ENCODE results near the gene TARBP2.
"Not testable (repeated sequence)": the region's sequence is repeated elsewhere in the genome, so short reads cannot be mapped to it uniquely, and the experiment has no call there.

Gene TARBP2

DNA sequence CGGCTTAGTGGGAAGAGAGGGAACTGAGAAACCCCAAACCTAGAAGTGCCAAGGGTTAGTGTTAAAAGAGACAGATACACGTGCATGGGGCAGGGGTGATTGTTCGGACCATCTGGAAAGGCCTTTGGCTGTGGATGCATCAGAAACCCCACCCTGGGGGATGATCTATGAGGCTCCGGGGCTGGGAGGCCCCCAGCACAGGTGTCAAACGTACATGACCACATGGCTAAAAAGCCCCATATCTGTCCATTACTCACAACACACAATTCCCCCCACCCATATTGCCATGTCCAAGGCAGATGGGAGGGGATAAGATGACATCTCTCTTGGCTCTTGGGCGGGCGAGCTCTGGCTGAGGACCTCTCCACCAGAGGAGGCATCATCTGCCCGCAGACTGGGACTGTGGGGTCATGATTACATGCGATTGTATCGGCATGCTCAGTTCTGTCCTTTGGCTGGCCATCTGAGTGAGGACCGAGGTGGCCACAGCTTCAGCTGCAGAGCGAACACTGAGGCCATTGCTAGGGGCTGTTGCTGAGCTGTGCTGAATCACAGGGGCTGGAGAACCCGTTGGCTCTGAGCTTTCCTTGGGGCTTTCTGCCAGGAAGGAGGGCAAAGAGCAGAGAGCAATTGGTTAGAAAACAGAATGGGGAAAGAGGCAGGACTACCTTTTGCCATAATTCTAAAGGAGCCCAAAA, 15.8 kb downstream of the TARBP2 start:
- no peak for DNase-seq

DNA sequence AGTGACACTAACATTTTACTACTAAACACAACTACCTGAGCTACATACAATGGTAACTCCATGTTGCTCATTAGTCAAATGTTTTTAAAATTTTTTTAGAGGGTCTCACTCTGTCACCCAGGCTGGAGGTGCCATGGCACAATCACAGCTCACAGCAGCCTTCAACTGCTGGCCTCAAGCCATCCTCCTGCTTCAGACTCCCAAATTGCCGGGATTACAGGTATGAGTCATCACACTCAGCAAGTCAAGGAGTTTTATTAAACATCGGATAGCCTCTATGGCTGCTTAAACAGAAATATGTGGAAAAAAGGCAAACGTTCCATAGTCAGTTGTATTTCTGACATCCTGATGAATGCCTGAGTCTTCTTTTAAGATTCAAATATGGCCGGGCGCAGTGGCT, 17.3 kb downstream of the TARBP2 start:
- DNase-seq: no peak

DNA sequence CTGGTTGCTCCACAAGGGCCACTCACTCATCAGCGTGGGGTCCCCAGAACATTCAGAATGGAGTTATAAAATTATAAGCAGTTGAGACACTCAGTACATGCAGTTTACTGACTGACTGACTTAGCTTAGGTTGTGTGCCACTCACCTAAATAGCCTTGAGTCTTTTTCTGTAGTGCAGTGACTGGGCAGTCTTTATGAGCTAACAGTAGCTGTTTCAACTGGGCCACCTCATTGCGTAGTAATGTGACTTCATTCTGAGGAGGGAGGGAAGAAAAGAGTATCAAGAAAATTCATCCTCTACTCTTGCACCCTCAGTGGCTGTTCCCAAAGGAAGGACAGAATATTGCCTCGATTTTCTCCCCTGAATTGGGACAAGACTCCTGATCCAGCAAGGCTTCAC, 22.0 kb downstream of the TARBP2 start:
- DNase-seq: no peak

DNA sequence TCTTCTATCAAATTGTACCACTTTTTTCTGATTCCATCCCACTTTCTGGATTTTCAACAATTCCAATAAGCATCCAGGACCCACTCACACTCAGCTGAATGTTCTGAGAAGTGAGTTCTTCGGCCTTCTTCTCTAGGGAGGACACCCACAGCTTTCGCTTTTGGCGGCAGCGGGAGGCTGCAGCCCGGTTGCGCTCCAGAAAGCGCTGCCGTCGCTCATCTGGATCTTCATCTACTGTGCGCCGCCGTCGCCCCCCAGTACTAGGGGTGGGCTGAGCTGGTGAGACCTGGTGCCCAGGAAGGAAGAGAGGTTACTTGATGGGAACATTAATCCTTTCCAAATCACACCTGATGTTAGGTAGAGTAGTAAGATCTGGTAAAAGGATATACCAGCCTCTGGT, 23.4 kb downstream of the TARBP2 start:
- DNase-seq: no peak

DNA sequence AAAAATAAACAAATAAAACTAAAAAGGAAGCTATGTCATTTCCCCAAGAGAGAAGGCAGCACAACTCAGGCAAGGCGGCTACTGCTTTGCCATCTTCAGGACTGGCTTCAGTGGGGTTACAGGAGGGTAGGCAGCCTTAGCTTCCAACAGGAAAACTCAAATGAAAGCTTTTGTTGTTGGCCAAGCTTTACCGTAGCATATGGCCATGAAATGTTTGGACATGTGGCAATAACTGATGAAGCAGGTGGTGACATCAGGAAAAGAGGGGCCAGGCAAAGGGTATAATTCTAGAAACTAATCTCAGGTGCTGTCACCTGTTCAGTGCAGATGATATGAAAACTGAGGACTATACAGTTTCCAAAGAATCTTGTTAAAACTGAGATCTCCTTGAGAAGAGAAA, 29.0 kb downstream of the TARBP2 start:
- DNase-seq: no peak

DNA sequence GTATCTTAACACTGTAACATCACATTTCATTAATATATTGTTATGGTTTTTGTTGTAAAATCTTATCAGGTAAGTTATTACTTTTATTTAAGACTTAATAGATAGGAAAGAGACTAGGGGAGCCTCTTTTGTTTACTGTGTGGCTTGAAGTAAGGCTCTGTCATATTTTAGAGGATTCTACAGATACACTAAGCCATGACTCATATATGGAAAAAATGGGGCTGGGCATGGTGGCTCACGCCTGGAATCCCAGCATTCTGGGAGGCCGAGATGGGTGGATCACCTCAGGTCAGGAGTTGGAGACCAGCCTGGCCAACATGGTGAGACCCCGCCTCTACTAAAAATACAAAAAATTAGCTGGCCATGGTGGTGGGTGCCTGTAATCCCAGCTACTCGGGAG, 29.8 kb downstream of the TARBP2 start:
- DNase-seq: no peak

DNA sequence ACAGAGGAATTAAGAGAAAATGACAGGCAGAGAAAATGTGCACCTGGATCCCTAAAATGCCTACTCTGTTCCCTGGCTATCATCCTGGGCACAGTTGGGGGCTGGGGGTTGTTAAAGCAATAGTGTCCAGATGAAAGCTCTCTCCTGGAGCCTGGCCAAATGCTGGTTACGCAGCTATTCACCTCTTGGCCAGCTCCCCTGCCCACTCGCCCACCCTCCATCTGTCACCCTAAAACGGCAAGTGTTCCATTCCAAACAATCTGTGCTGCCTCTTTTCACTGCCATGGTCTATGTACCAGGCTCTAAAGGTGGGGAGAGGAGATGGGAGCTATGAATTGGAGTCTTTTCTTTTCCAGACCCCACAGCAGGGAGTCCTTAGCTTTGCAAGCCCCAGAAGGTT, 30.9 kb downstream of the TARBP2 start:
- DNase-seq: no peak

DNA sequence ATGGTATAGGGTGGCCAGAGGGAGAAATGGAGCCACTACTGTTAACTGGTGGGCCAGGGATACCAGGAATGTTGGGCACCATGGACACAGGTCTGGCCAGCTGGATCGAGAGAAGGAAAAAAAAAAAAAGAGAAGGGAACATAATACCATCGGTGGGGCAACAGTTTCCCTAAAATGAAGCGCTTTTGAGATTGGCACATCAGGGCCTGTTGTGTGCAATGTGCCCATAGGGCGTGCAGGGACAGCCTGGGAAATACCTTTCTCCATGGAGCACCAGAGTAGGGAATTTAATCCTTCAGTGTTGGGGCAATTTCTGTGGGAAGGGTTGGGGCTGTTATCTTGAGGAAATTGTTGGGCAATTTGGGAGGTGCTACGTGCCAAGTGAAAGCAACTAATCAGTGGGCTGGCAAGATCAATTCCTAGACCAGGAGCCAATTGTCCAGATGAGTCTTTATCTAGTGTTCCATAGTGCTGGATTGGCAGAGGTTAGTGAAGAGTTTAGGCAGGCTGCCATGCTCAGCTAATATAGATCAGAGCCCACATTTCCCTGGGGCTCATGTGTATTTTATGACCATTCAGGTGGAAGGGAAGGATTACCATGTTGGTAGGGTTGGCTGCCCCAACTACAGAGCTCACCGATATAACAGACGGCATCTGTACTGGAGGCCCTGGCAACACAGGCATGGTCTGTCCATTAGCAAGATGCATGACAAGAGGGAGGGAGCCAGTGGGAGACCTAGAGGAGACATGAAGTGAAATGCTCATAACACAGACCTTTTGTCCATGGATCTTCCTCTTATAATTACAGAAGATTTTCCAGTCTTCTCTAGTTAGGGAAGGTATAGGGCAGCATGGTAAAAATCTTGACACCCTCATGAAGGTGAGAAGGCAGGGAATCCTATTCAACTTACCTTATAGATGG, 31.7 kb downstream of the TARBP2 start:
- no peak for DNase-seq

DNA sequence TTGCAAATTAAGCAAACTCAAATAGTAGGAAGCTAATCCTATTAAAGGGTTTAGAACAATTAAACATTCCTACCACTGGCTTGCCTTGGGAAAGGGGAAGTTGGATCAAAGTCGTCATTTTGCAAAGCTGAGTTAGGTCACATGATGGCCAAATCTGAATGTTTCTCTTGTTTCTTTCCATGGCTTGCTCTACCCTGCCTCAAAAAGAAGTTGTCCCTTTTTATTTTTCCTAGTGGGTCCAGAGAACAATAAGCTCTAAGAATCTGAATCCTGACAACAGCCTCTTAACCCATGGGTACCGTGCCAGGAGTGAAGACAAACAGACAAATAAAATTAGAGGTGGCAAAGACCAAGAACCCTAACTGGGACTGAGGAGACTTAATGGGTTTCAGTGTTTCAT, 32.4 kb downstream of the TARBP2 start:
- DNase-seq: no peak

DNA sequence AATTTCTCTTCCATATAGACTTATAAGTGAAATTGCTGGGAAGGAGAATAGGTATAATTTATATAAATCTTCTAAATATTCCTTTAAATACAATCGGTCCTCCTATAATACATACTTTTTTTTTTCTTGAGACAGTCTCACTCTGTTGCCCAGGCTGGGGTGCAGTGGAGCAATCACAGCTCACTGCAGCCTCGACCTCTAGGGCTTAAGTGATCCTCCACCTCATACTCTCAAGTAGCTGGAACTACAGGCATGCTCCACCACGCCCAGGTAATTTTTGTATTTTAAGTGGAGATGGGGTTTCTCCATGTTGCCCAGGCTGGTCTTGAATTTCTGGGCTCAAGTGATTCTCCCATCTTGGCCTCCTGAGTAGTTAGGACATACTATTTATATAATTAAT, 35.9 kb downstream of the TARBP2 start:
- DNase-seq: no peak

DNA sequence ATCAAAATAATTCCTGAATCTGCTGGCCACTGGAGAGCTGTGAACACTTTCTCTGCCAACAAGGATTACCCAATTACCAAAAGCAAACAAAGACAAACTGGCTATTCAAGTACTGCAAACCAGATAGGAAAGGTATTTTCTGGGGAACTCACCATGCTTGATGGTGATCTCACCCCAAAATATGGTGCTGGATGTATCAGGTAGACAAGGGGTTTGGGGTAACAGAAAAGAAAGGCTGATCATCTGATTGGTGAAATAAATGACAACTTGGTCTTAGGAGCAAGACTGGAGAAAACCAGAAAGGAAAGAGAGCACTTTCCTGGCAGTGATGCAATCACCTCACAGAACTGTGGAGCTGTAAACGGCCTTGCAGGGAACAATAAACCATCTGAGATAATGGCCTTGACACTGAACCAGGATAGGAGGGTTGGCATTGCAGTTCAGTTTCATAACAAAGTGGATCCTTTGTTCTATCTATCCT, 37.2 kb downstream of the TARBP2 start:
- no peak for DNase-seq

DNA sequence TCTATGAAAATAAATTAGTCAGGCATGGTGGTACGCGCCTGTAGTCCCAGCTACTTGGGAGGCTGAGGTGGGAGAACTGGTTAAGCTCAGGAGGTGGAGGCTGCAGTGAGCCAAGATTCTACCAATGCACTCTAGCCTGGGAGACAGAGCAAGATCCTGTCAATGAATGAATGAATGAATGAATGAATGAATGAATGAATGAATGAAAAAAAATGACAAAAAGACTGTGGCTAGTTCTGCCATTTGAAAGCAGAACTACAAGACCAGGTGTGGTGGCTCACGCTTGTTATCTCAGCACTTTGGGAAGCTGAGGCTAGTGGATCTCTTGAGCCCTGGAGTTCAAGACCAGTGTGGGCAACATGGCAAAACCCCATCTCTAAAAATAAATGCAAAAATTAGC, 38.4 kb downstream of the TARBP2 start:
- DNase-seq: no peak

DNA sequence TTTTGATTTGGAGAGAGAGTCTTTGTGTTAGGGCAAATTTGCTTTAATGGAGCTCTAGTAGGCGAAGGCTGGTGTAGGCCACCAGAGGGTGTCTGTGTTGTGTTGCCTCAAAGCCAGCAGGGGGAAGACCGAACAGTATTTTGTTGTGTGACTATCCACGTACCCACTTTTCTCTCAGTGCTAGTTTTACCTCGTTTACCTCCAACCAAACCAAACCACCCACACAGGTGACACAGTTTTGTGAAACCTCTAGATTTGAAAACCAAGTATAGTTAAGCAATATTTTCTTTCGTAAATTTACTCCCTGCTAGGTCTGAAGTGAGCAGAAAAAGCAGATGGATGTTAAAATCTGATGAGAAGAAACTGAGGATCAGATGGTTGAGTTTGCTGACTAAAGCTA, 42.5 kb downstream of the TARBP2 start:
- peak; percentile 58 for DNase-seq

DNA sequence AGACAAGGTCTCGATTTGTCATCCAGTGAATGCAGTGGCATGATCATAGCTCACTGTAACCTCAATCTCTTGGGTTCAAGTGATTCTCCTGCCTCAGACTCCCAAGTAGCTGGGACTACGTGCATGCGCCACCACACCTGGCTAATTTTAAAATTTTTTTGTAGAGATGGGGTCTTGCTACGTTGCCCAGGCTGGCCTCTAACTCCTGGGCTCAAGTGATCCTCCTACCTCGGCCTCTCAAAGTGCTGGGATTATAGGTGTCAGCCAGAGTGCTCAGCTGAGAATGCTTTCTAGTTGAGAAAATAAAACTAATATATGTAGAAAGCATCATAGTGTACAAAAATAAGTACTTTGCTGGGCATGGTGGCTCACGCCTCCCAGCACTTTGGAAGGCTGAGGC, 47.3 kb downstream of the TARBP2 start:
- DNase-seq: not testable (repeated sequence)

DNA sequence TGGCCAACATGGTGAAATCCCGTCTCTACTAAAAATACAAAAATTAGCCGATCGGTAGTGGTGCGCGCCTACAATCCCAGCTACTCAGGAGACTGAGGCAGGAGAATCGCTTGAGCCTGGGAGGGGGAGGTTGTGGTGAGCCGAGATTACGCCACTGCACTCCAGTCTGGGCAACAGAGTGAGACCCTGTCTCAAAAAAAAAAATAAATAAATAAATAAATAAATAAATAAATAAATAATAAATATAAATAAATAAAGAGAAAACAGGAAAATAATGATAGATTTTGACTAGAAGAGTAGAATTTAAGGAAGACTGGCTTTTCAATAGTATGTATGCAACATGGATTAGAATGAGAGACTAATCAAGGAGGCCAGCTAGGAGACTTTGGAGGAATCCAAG, 49.0 kb downstream of the TARBP2 start:
- not testable (repeated sequence) for DNase-seq

DNA sequence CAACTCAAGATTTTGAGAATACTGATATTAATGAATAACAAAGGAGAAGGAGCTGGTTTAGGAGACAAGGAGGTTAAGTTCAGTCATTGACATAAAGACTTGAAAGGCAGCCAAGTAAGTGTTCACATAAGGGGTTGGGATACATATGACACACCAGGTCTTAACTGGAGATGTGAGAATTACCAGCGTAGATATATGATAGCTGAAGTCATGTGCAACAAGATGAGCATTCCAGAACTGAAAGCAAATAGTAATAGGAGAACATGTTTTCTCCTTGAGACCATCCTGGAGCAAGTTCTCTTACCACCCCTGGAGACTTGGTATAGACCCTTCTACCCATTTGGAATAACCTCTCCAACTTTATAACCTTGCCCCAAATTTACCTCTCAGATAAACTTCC, 49.5 kb downstream of the TARBP2 start:
- DNase-seq: no peak

DNA sequence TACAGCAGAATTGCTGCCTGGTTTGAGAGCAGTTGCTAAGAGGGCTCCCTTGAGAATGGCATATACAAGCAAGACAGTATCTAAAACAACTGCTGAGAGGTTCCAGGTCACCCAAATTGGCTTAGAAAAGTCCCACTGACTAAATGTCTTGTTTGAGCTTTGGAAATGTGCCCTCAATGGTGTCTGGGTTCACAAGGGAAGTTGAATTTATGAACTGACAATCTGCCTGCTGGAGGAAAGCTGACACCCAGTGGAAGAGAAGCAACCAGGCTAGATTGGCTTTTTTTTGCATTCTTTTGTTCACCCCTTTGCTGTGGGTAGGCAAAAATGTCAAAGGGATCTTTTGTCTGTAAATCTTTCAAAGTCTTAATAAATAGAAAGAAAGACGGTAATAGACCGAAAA, 50.8 kb downstream of the TARBP2 start:
- no peak for DNase-seq

DNA sequence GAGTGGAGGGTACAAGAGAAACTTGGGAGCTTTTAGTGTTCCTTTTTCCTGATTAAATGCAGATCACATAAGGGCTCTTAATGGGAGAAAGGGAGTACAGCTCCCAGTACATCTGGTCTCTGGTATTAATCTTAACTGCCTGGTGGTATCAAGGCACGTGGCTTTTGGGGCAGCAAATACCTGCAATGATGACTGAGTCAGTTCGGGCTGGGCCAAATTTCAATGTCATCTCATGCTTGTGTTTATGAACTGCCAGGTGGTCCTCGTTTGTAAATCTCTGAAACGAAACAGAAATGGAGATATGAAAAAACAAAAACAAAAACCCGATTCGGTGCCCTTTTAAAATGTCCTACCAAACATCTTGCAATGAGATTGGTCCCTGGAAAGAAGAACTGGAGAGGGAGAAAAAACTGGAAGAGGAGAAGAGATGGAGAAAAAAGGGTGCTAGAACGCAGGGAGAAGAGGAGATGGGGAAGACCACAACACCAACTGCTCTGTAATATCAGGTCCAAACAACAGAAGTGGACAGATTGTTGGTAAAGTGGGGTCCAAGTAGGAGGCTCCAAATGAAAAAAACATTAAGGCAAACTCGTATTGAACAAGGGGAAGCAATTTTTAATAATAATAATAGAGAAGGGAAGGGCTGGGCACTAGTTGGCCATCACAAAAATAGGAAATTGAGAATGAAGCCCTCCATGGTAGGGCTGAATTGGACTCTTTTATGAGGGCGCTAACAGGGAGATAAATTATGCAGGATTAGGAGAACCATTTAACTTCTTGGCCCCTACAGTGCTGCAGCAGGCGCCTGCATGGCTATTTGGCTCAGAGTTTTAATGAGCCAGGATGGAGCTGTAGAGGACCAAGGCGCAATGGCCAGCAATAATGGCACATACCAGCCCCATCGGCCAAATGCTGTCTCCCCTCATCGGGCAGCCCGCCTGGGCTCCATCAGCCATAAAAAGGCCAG, 51.6 kb downstream of the TARBP2 start:
- no peak for DNase-seq
